Natural killer cell treated with Interleukin-12 subunit alpha and Interleukin-12 subunit beta and Interleukin-15 and Interleukin-18, amount 100 ng/mL, for 72 hours (primary cell): ENCODE results near the gene QARS1. TPM values are rescaled to one million over a fixed set of nuclear protein-coding genes. Genes with fewer than 3 reads are reported as not detected.

Experiments
- ATAC-seq, 2 donors: fragments of 150-1000 bp; cut with Tn5 transposase in 1 of 2; sonication (Bioruptor Pico), chemical (Tn5 transposase) in 1 of 2; 2 replicates each; pipeline ENCODE4 v1.10.0; 2021
- DNase-seq: peaks from one replicate; pipeline ENCODE4 v3.0.0; 2022; ENCODE audit warnings: low spot score
- H3K27ac Mint-ChIP-seq, 2 donors: 1 replicate in 1 of 2; 2 replicates in 1 of 2; pipeline ENCODE4 v1.8.0; 2022; ENCODE audit warnings: mixed read lengths in 2 of 2, mild to moderate bottlenecking in 1 of 2, moderate library complexity in 1 of 2
- H3K27me3 Mint-ChIP-seq, 2 donors: 1 replicate in 1 of 2; 2 replicates in 1 of 2; pipeline ENCODE4 v1.8.0; 2022; ENCODE audit warnings: mixed read lengths in 2 of 2
- H3K36me3 Mint-ChIP-seq: one replicate; pipeline ENCODE4 v1.8.0; 2022; ENCODE audit warnings: mixed read lengths
- H3K4me1 Mint-ChIP-seq, 2 donors: 1 replicate in 1 of 2; 2 replicates in 1 of 2; pipeline ENCODE4 v1.8.0; 2022; ENCODE audit warnings: low read depth in 2 of 2, mixed read lengths in 2 of 2, mild to moderate bottlenecking in 1 of 2
- H3K4me3 Mint-ChIP-seq: one replicate; pipeline ENCODE4 v1.8.0; 2022; ENCODE audit warnings: mixed read lengths
- H3K9me3 Mint-ChIP-seq: 2 replicates; pipeline ENCODE4 v1.8.0; 2022; ENCODE audit warnings: mixed read lengths
- total RNA-seq, 2 donors: library from RNA; stranded (reverse); gene quantifications; one replicate each; pipeline ENCODE4 v1.2.3, GENCODE V29; 2022

The QARS1 gene
- total RNA-seq, 2 donors from 2014 or later: 207 to 261 TPM

GRCh38 chr3:49054344-49054862, 50.2 kb downstream of the QARS1 start:
- H3K4me1 Mint-ChIP-seq: peaks cover 0 to 13% of the 10 kb centered on the region in 2 donors
- peak overlapping the region in 1 of 2 donors; percentile 27 for H3K27ac Mint-ChIP-seq
- no peaks in the 10 kb centered on the region for H3K9me3 Mint-ChIP-seq
- ATAC-seq (no peak), DNase-seq (no peak)
- H3K4me3 Mint-ChIP-seq: no peak overlapping the region
- peaks cover 20% of the 10 kb centered on the region for H3K36me3 Mint-ChIP-seq
- no peaks in the 10 kb centered on the region for H3K27me3 Mint-ChIP-seq

GRCh38 chr3:49053543-49053942, 51.0 kb downstream of the QARS1 start:
- ATAC-seq (no peak), DNase-seq (no peak)
- H3K4me3 Mint-ChIP-seq: no peak overlapping the region
- no peaks in the 10 kb centered on the region for H3K27me3 Mint-ChIP-seq
- H3K4me1 Mint-ChIP-seq: peaks cover 0 to 13% of the 10 kb centered on the region in 2 donors
- H3K27ac Mint-ChIP-seq: no peak overlapping the region
- H3K9me3 Mint-ChIP-seq: no peaks in the 10 kb centered on the region
- H3K36me3 Mint-ChIP-seq: peaks cover 20% of the 10 kb centered on the region

Other genes starting within 250 kb of the QARS1 start
- gene SLC25A20, start 205.9 kb downstream of the QARS1 start, total RNA-seq: 10 to 100 TPM; 27.8 to 32.5 TPM
- gene ARIH2, start 185.9 kb downstream of the QARS1 start, total RNA-seq: 100 to 1,000 TPM; 141 to 238 TPM
- gene P4HTM, start 114.5 kb downstream of the QARS1 start, total RNA-seq: 10 to 100 TPM; 23.2 to 34.7 TPM
- 100 to 1,000 TPM; 128 to 222 TPM for gene WDR6, start 97.4 kb downstream of the QARS1 start, total RNA-seq
- gene DALRD3, start 86.2 kb downstream of the QARS1 start, total RNA-seq: 10 to 100 TPM; 20.6 to 24.2 TPM
- 100 to 1,000 TPM in 1 of 2 donors, 10 to 100 TPM in 1; 91.4 to 106 TPM for gene NDUFAF3, start 82.6 kb downstream of the QARS1 start, total RNA-seq
- gene IMPDH2, start 75.4 kb downstream of the QARS1 start, total RNA-seq: 100 to 1,000 TPM; 198 to 454 TPM
- gene QRICH1, start 10.7 kb downstream of the QARS1 start, total RNA-seq: 100 to 1,000 TPM; 127 to 145 TPM
- 10 to 100 TPM; 54.4 to 65.0 TPM for gene USP19, start 16.1 kb upstream of the QARS1 start, total RNA-seq
- not detected for gene LAMB2, start 28.3 kb upstream of the QARS1 start, total RNA-seq
- gene CCDC71, start 61.6 kb upstream of the QARS1 start, total RNA-seq: 10 to 100 TPM; 21.0 to 24.7 TPM
- 1 to 10 TPM; 1.3 to 3.1 TPM for gene KLHDC8B, start 66.8 kb upstream of the QARS1 start, total RNA-seq
- 10 to 100 TPM; 10.7 to 18.1 TPM for gene C3orf62, start 172.5 kb upstream of the QARS1 start, total RNA-seq
- gene USP4, start 235.3 kb upstream of the QARS1 start, total RNA-seq: 100 to 1,000 TPM in 1 of 2 donors, 10 to 100 TPM in 1; 90.9 to 105 TPM